Fibroblast of the aortic adventitia (primary cell): ENCODE data around the gene RXRA. TPM values are rescaled to one million over a fixed set of nuclear protein-coding genes. Genes with fewer than 3 reads are reported as not detected.
A peak's percentile ranks its signal among the peaks of the same experiment; 100 is the strongest.

Source experiments
- DNase-seq: peaks from one replicate; pipeline ENCODE4 v3.0.0-alpha.2; 2010; ENCODE audit warnings: low read depth
- H3K4me3 ChIP-seq: 2 replicates; pipeline ENCODE4 v1.5.1; 2011; ENCODE audit warnings: low read depth, mild to moderate bottlenecking, control low read depth, low read length, moderate library complexity
- CTCF ChIP-seq: IDR thresholded peaks from 2 replicates; pipeline ENCODE4 v1.5.1; 2011; ENCODE audit warnings: mild to moderate bottlenecking, low read length, control low read depth, inconsistent platforms; ENCODE audit not compliant: insufficient read depth
- total RNA-seq: library from RNA; depleted of rRNA; stranded (reverse); fragments of >200 nt; gene quantifications from 2 replicates; pipeline ENCODE4 v1.2.3, GENCODE V29; 2012; ENCODE audit warnings: low replicate concordance

The RXRA gene
- total RNA-seq, 1 donor = 20.9 TPM

- DNase-seq = peak; percentile 70
Observed at GRCh38 chr9:134344068-134344799, 18.0 kb downstream of the RXRA start.

GRCh38 chr9:134344800-134345310, 18.6 kb downstream of the RXRA start:
- H3K4me3 ChIP-seq = no peak overlapping the region
- DNase-seq = no peak
- TF ChIP-seq CTCF = no peak

More at GRCh38 chr9:134344068-134344799, 18.0 kb downstream of the RXRA start:
- H3K4me3 ChIP-seq = no peak overlapping the region
- peak; percentile 42 for TF ChIP-seq CTCF

DNA sequence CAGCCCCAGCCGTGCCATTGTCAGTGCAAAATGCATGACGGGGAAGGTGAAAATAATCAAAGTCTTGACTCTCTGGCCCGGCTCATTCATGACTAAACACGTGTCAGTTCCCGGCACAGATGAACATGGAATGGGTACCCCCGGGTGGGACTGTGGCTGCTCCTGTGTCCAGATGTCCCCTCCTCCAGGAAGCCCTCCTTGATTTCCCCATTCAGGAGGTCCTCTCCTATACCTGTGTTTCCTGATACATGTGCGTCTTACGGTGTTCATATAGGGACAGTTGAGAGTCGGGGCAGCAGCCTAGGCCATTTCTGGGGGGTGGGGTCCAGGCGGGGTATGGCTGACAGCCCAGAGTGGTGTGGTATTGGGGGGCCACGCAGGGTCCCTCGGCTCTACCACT, 19.5 kb downstream of the RXRA start:
- H3K4me3 ChIP-seq = no peak overlapping the region
- no peak for TF ChIP-seq CTCF
- DNase-seq = no peak

GRCh38 chr9:134346151-134346550, 19.9 kb downstream of the RXRA start:
- peak; percentile 25 for DNase-seq
- no peak for TF ChIP-seq CTCF

DNA sequence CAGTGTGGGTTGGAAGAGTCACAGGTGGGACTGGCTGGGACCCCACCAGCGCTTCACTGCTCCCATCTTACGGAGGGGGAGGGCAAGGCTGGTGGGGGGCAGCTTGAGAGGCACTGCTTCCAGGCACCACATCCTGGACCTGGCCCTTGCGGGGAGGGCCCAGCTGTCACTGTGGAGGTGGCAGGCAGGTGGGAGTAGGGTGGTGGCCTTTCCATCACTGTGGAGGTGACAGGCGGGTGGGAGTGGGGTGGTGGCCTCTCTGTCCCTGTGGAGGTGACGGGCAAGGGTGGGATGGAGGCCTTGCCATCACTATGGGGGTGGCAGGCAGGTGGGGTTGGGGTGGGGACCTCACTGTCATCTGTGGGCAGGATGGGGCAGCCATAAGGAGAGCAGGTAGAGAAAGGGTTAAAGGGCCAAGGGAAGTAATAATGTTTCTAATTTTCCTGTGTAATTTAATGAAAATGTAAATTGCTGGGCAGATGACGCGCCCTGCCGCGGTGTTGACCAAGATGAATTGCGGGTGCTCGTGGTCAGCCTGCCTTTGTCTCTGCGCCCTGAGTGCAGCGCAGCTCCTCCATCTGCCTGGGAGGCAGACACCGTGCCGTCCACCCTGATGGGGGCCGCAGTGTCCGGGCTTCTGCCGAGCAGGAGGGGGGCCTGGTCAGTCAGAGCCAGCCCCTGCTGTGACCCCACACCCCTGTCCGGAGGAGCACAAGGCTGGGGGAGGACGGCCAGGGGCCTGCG, 20.8 kb downstream of the RXRA start:
- TF ChIP-seq CTCF = no peak
- no peak for DNase-seq
- H3K4me3 ChIP-seq = no peak overlapping the region

More at GRCh38 chr9:134346151-134346550, 19.9 kb downstream of the RXRA start:
- H3K4me3 ChIP-seq = no peak overlapping the region

DNA sequence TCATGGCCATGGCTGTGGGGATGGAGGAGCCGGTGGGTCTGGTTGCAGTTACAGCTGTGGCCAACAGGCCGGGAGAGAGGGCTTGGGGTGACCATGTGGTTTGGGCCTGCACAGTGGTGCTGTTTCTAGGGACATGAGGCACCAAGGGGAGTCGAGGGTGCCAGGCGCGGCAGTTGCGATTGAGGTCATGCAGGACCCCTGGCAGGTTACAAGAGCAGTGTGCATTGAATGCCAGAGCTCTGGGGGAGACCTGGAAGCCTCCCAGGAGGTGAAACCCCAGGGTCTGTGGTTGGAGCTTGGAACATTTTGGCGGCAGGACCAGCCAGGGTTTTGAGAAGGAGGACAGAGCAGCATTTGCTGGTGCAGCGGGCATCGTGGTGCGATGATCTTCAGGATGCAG, 21.7 kb downstream of the RXRA start:
- DNase-seq = no peak
- H3K4me3 ChIP-seq = no peak overlapping the region
- TF ChIP-seq CTCF = no peak
